Measurements from ENCODE around the gene UPF1. TPM values are rescaled to one million over a fixed set of nuclear protein-coding genes. Genes with fewer than 3 reads are reported as not detected.

Gene UPF1
- total RNA-seq, 6 donors from 2014 or later, result 68.9 to 157 (median 86.3) TPM

GRCh38 chr19:18790566-18791314, 41.0 kb upstream of the UPF1 start, which contains the start of gene COMP:
Gene COMP, minus strand, starts transcription at chr19:18791305. Its CDS starts 36 bp downstream, at chr19:18791269.
- Histone ChIP-seq H3K9me3 (no peaks in the 10 kb centered on the region), H3K4me3 (peak within 1 kb of the TSS in 3 of 4 donors; percentile 25 to 42 (median 34)), H3K4me1 (peaks cover 29 to 48% (median 40%) of the 10 kb centered on the region in 4 donors), H3K27me3 (peaks cover 2 to 64% (median 49%) of the 10 kb centered on the region in 4 donors), H3K36me3 (no peaks in the 10 kb centered on the region), H3K27ac (no peak within 1 kb of the TSS)
- 2 to 4% methylated on average over 24 to 39 of the region's 61 CpGs for WGBS, 2 donors
- no peak for TF ChIP-seq EP300 (IDR thresholded peaks at IDR 0.05)
- TF ChIP-seq CTCF (IDR thresholded peaks at IDR 0.05), result no peak
- TF ChIP-seq POLR2AphosphoS5 (IDR thresholded peaks at IDR 0.05), result no peak
- DNase-seq (peak in 1 of 2 donors; percentile 84), ATAC-seq (ENCODE audit: low FRiP score in 2 of 2) (no peak)

- TF ChIP-seq EP300 (IDR thresholded peaks at IDR 0.05) (no peak), CTCF (IDR thresholded peaks at IDR 0.05) (no peak), POLR2A (IDR thresholded peaks at IDR 0.05) (no peak), POLR2AphosphoS5 (IDR thresholded peaks at IDR 0.05) (no peak)
- Histone ChIP-seq H3K27ac (no peak overlapping the region), H3K9me3 (no peaks in the 10 kb centered on the region), H3K36me3 (no peaks in the 10 kb centered on the region), H3K4me1 (peaks cover 29 to 45% (median 38%) of the 10 kb centered on the region in 4 donors), H3K4me3 (no peak overlapping the region), H3K27me3 (peaks cover 2 to 60% (median 47%) of the 10 kb centered on the region in 4 donors)
- DNase-seq (no peak), ATAC-seq (ENCODE audit: low FRiP score in 2 of 2) (no peak)
- WGBS, 2 donors, result 45 to 61% methylated on average over 5 of the region's 21 CpGs
Measured at GRCh38 chr19:18791315-18791678, 40.5 kb upstream of the UPF1 start.

- TF ChIP-seq EP300 (IDR thresholded peaks at IDR 0.05) (no peak), POLR2AphosphoS5 (IDR thresholded peaks at IDR 0.05) (no peak), CTCF (IDR thresholded peaks at IDR 0.05) (no peak), POLR2A (IDR thresholded peaks at IDR 0.05) (no peak)
- peaks cover 2 to 50% (median 38%) of the 10 kb centered on the region in 4 donors for H3K27me3 ChIP-seq
- 82 to 91% methylated on average over 3 of the region's 3 CpGs for WGBS, 2 donors
Measured at GRCh38 chr19:18792661-18793060, 39.1 kb upstream of the UPF1 start.

GRCh38 chr19:18793144-18794028, 38.4 kb upstream of the UPF1 start:
- ATAC-seq (ENCODE audit: low FRiP score in 2 of 2) (no peak), DNase-seq (no peak)
- Histone ChIP-seq H3K36me3 (no peaks in the 10 kb centered on the region), H3K4me1 (peaks cover 25 to 33% (median 29%) of the 10 kb centered on the region in 4 donors), H3K27ac (no peak overlapping the region), H3K27me3 (peaks cover 0 to 43% (median 32%) of the 10 kb centered on the region in 4 donors), H3K4me3 (no peak overlapping the region), H3K9me3 (no peaks in the 10 kb centered on the region)
- no peak for TF ChIP-seq POLR2A (IDR thresholded peaks at IDR 0.05)
- TF ChIP-seq EP300 (IDR thresholded peaks at IDR 0.05), result no peak
- no peak for TF ChIP-seq POLR2AphosphoS5 (IDR thresholded peaks at IDR 0.05)
- TF ChIP-seq CTCF (IDR thresholded peaks at IDR 0.05), result no peak
- 78 to 84% methylated on average over 12 to 13 of the region's 13 CpGs for WGBS, 2 donors

More at GRCh38 chr19:18792661-18793060, 39.1 kb upstream of the UPF1 start:
- Histone ChIP-seq H3K36me3 (no peaks in the 10 kb centered on the region), H3K9me3 (no peaks in the 10 kb centered on the region), H3K4me1 (peaks cover 29 to 40% (median 35%) of the 10 kb centered on the region in 4 donors), H3K27ac (no peak overlapping the region), H3K4me3 (no peak overlapping the region)
- DNase-seq, result no peak
- no peak for ATAC-seq (ENCODE audit: low FRiP score in 2 of 2)

Measured in upper lobe of left lung (tissue), 6 donors.